NCI-H1092 treated with DMSO at 0.1 percent for 48 hours (cell line): ENCODE data around the gene PLEKHA6.

Experiments
- DNase-seq: peaks from one replicate; lab custom pipeline; 2025; lab: John Stamatoyannopoulos, UW

Gene PLEKHA6

GRCh38 chr1:204359474-204360255 is at the start of gene PLEKHA6:
Gene PLEKHA6, minus strand, starts transcription at chr1:204359929. Its CDS starts 86,202 bp downstream, at chr1:204273727.
- peak; percentile 61 for DNase-seq

GRCh38 chr1:204409123-204409522 is 49.4 kb upstream of the PLEKHA6 start:
- no peak for DNase-seq

- no peak for DNase-seq
Measured at GRCh38 chr1:204408602-204409001, 48.9 kb upstream of the PLEKHA6 start.

GRCh38 chr1:204408074-204408507 is 48.4 kb upstream of the PLEKHA6 start:
- peak; percentile 52 for DNase-seq

GRCh38 chr1:204407295-204407971 is 47.7 kb upstream of the PLEKHA6 start:
- DNase-seq: no peak

GRCh38 chr1:204406621-204407020 is 46.9 kb upstream of the PLEKHA6 start:
- DNase-seq: no peak

- no peak for DNase-seq
Measured at GRCh38 chr1:204405988-204406387, 46.3 kb upstream of the PLEKHA6 start.

- DNase-seq: no peak
Measured at GRCh38 chr1:204404629-204405028, 44.9 kb upstream of the PLEKHA6 start.

- DNase-seq: no peak
Measured at GRCh38 chr1:204402391-204402790, 42.7 kb upstream of the PLEKHA6 start.

- DNase-seq: no peak
Measured at GRCh38 chr1:204401730-204402129, 42.0 kb upstream of the PLEKHA6 start.

- DNase-seq: no peak
Measured at GRCh38 chr1:204400882-204401510, 41.3 kb upstream of the PLEKHA6 start.

GRCh38 chr1:204398197-204399125 is 38.7 kb upstream of the PLEKHA6 start:
- DNase-seq: peak; percentile 88

- no peak for DNase-seq
Measured at GRCh38 chr1:204396015-204396583, 36.4 kb upstream of the PLEKHA6 start.

- no peak for DNase-seq
Measured at GRCh38 chr1:204391629-204392028, 31.9 kb upstream of the PLEKHA6 start.

GRCh38 chr1:204390751-204391466 is 31.2 kb upstream of the PLEKHA6 start:
- no peak for DNase-seq

GRCh38 chr1:204385727-204386126 is 26.0 kb upstream of the PLEKHA6 start:
- DNase-seq: no peak

- peak; percentile 18 for DNase-seq
Measured at GRCh38 chr1:204384636-204385352, 25.1 kb upstream of the PLEKHA6 start.

GRCh38 chr1:204383163-204383904 is 23.6 kb upstream of the PLEKHA6 start:
- DNase-seq: no peak

- no peak for DNase-seq
Measured at GRCh38 chr1:204382714-204383083, 23.0 kb upstream of the PLEKHA6 start.
